Measurements from ENCODE around the gene CCDC18. TPM values are rescaled to one million over a fixed set of nuclear protein-coding genes. Genes with fewer than 3 reads are reported as not detected.
"Not testable (repeated sequence)": the region's sequence is repeated elsewhere in the genome, so short reads cannot be mapped to it uniquely, and the experiment has no call there.

CCDC18 gene
- total RNA-seq, 2 donors from 2014 or later, result 1.3 to 4.4 TPM

DNA sequence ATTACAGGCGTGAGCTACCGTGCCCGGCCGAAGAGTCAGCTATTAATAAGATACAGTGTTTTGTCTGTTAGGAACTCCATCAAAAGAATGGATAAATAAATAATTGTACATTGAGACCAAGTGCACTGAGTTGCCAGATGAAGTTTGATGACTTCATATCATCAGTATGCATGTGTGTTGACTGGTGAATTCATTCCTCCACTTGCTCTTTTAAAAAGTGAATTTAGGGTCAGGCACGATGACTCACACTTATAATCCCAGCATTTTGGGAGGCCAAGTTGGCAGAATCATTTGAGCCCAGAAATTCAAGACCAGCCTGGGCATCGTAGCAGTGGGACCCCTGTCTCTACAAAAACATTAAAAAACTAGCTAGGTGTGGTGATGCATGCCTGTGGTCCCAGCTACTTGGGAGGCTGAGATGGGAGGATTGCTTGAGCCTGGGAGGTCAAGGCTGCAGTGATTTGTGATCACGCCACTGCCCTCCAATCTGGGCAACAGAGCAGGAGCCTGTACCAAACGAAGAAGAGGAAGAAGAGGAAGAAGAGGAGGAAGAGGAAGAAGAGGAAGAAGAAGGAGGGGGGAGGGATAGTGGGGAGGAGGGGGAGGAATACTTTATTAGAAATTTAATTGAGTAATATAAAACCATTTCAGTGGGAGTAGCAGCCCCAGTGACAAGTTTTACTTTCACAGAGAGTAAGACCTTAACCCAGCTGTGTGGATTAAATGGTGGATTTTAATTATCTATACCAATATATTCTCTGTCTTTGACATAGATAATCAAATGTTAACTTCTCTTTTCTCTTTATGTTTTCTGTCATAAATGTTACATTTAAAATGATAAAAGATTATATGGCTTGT lies 74.9 kb downstream of the CCDC18 start:
- 90 to 95% methylated on average over 8 of the region's 8 CpGs for WGBS, 2 donors
- ATAC-seq, result no peak
- TF ChIP-seq POLR2A (IDR thresholded peaks at IDR 0.05), result no peak
- TF ChIP-seq, protein P1, sequence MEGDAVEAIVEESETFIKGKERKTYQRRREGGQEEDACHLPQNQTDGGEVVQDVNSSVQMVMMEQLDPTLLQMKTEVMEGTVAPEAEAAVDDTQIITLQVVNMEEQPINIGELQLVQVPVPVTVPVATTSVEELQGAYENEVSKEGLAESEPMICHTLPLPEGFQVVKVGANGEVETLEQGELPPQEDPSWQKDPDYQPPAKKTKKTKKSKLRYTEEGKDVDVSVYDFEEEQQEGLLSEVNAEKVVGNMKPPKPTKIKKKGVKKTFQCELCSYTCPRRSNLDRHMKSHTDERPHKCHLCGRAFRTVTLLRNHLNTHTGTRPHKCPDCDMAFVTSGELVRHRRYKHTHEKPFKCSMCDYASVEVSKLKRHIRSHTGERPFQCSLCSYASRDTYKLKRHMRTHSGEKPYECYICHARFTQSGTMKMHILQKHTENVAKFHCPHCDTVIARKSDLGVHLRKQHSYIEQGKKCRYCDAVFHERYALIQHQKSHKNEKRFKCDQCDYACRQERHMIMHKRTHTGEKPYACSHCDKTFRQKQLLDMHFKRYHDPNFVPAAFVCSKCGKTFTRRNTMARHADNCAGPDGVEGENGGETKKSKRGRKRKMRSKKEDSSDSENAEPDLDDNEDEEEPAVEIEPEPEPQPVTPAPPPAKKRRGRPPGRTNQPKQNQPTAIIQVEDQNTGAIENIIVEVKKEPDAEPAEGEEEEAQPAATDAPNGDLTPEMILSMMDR (IDR thresholded peaks at IDR 0.05), result no peak

DNA sequence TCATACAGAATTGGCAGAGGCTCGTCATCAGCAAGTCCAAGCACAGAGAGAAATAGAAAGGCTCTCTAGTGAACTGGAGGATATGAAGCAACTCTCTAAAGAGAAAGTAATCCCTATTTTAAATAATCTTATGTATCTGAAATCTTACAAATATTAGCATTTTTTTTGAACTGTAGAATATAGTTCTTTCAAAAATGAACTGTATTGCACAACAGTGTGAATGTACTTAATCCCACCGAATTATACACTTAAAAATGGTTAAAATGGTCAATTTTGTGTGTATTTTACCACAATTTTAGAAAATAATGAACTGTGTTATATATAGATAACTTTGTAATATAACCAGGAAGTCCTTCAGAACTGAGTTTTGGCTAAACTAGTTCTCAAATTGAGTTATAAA lies 75.9 kb downstream of the CCDC18 start:
- Histone ChIP-seq H3K4me1 (no peaks in the 10 kb centered on the region), H3K36me3 (replicated peaks in 1 of 2; ENCODE audit: insufficient read depth in 1 of 2, low read depth in 2 of 2) (no peaks in the 10 kb centered on the region), H3K9me3 (no peaks in the 10 kb centered on the region), H3K27ac (no peak overlapping the region), H3K27me3 (no peaks in the 10 kb centered on the region), H3K4me3 (no peak overlapping the region)
- intact Hi-C loops (cut with DNase I), result no loop called here
- no peak for ATAC-seq
- TF ChIP-seq, protein P1 (IDR thresholded peaks at IDR 0.05), result no peak
- no peak for TF ChIP-seq POLR2A (IDR thresholded peaks at IDR 0.05)
- no peak for DNase-seq
- 86% methylated on average over 2 of the region's 2 CpGs for WGBS, 2 donors

More for the DNA sequence above, 74.9 kb downstream of the CCDC18 start:
- H3K9me3 ChIP-seq, result no peaks in the 10 kb centered on the region
- H3K4me1 ChIP-seq, result no peaks in the 10 kb centered on the region
- intact Hi-C loops (cut with DNase I), result no loop called here
- no peaks in the 10 kb centered on the region for H3K27me3 ChIP-seq
- no peak overlapping the region for H3K27ac ChIP-seq
- H3K36me3 ChIP-seq (replicated peaks in 1 of 2; ENCODE audit: insufficient read depth in 1 of 2, low read depth in 2 of 2), result no peaks in the 10 kb centered on the region
- DNase-seq, result no peak
- H3K4me3 ChIP-seq, result no peak overlapping the region

DNA sequence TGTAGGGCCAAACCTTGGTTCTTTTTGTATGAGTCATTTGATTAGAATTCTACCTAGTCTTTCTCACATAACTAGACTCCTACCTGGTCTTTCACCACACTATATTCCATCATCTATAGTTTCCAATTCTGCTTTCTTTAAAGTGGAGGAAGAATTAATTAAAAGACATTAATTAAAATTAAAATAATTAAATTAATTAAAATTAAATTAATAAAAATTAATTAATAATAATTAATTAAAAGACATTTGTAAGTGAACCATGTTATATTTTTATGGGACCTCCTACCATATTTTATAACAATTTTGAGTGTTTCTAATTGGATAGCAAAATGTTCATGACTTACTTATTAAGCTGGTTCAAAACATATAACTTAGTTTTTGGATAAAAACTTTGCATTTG lies 77.4 kb downstream of the CCDC18 start:
- TF ChIP-seq POLR2A (IDR thresholded peaks at IDR 0.05), result no peak
- TF ChIP-seq, protein P1 (IDR thresholded peaks at IDR 0.05), result no peak
- Histone ChIP-seq H3K36me3 (replicated peaks in 1 of 2; ENCODE audit: insufficient read depth in 1 of 2, low read depth in 2 of 2) (no peaks in the 10 kb centered on the region), H3K9me3 (peaks cover 0 to 4% (median 0%) of the 10 kb centered on the region in 3 donors), H3K27ac (no peak overlapping the region), H3K27me3 (no peaks in the 10 kb centered on the region), H3K4me1 (no peaks in the 10 kb centered on the region), H3K4me3 (no peak overlapping the region)
- intact Hi-C loops (cut with DNase I), result no loop called here
- ATAC-seq (no peak), DNase-seq (no peak)

DNA sequence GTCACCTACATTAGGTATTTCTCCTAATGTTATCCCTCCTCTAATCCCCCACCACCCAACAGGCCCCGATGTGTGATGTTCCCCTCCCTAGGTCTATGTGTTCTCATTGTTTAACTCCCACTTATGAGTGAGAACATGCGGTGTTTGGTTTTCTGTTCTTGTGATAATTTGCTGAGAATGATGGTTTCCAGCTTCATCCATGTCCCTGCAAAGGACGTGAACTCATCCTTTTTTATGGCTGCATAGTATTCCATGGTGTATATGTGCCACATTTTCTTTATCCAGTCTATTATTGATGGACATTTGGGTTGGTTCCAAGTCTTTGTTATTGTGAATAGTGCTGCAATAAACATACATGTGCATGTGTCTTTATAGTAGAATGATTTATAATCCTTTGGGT lies 80.2 kb downstream of the CCDC18 start:
- ATAC-seq; H3K36me3 ChIP-seq (replicated peaks in 1 of 2; ENCODE audit: insufficient read depth in 1 of 2, low read depth in 2 of 2); DNase-seq; H3K27me3 ChIP-seq; H3K9me3 ChIP-seq; H3K4me3 ChIP-seq; intact Hi-C loops (cut with DNase I); H3K4me1 ChIP-seq; H3K27ac ChIP-seq: not testable (repeated sequence)
- WGBS, 2 donors, result 97 to 99% methylated on average over 3 of the region's 3 CpGs

DNA sequence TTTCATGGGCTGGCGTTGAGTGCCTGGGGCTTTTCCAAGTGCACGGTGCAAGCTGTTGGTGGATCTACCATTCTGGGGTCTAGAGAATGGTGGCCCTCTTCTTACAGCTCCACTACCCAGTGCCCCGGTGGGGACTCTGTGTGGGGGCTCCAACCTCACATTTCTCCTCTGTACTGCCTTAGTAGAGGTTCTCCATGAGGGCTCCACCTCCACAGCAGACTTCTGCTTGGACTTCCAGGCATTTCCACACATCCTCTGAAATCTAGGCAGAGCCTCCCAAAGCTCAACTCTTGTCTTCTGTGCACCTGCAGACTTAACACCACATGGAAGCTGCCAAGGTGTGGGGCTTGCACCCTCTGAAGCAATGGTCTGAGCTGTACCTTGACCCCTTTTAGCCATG lies 82.1 kb downstream of the CCDC18 start:
- H3K4me3 ChIP-seq, result no peak overlapping the region
- no peaks in the 10 kb centered on the region for H3K4me1 ChIP-seq
- WGBS, 2 donors, result 100% methylated on average over 2 to 3 of the region's 3 CpGs
- no peaks in the 10 kb centered on the region for H3K36me3 ChIP-seq (replicated peaks in 1 of 2; ENCODE audit: insufficient read depth in 1 of 2, low read depth in 2 of 2)
- no peak overlapping the region for H3K27ac ChIP-seq
- intact Hi-C loops (cut with DNase I), result no loop called here
- TF ChIP-seq POLR2A (IDR thresholded peaks at IDR 0.05), result no peak
- TF ChIP-seq, protein P1 (IDR thresholded peaks at IDR 0.05), result no peak
- ATAC-seq (no peak), DNase-seq (no peak)
- H3K27me3 ChIP-seq, result no peaks in the 10 kb centered on the region
- peaks cover 0 to 6% (median 0%) of the 10 kb centered on the region in 3 donors for H3K9me3 ChIP-seq

DNA sequence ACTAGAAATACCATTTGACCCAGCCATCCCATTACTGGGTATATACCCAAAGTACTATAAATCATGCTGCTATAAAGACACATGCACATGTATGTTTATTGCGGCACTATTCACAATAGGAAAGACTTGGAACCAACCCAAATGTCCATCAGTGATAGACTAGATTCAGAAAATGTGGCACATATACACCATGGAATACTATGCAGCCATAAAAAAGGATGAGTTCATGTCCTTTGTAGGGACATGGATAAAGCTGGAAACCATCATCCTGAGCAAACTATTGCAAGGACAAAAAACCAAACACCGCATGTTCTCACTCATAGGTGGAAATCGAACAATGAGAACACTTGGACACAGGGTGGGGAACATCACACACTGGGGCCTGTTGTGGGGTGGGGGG lies 88.4 kb downstream of the CCDC18 start:
- DNase-seq; H3K27me3 ChIP-seq; H3K9me3 ChIP-seq; H3K4me1 ChIP-seq; H3K27ac ChIP-seq; intact Hi-C loops (cut with DNase I); H3K4me3 ChIP-seq; H3K36me3 ChIP-seq (replicated peaks in 1 of 2; ENCODE audit: insufficient read depth in 1 of 2, low read depth in 2 of 2); ATAC-seq: not testable (repeated sequence)
- 96 to 97% methylated on average over 3 of the region's 3 CpGs for WGBS, 2 donors

DNA sequence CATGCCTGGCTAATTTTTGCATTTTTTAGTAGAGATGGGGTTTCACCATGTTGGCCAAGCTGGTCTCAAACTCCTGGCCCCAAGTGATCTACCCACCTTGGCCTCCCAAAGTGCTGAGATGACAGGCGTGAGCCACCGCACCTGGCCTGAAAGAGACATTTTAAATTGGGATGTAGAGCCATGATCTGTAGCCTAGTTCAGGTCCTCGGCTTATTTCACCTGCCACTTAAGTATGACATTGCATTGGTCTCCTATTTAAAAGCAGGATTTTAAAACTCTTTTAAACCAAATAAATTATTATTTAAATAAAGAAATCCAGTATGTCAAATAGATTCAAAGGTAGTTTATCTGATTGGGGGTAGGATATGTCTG lies 94.7 kb downstream of the CCDC18 start:
- H3K9me3 ChIP-seq; H3K36me3 ChIP-seq (replicated peaks in 1 of 2; ENCODE audit: insufficient read depth in 1 of 2, low read depth in 2 of 2); DNase-seq; H3K27me3 ChIP-seq; H3K4me1 ChIP-seq; H3K27ac ChIP-seq; H3K4me3 ChIP-seq; ATAC-seq; intact Hi-C loops (cut with DNase I): not testable (repeated sequence)
- 81 to 90% methylated on average over 3 of the region's 3 CpGs for WGBS, 2 donors

Measured in body of pancreas (tissue), 4 donors.